ENCODE data around the gene FGGY.
"Not testable (repeated sequence)": the region's sequence is repeated elsewhere in the genome, so short reads cannot be mapped to it uniquely, and the experiment has no call there.

FGGY gene

DNA sequence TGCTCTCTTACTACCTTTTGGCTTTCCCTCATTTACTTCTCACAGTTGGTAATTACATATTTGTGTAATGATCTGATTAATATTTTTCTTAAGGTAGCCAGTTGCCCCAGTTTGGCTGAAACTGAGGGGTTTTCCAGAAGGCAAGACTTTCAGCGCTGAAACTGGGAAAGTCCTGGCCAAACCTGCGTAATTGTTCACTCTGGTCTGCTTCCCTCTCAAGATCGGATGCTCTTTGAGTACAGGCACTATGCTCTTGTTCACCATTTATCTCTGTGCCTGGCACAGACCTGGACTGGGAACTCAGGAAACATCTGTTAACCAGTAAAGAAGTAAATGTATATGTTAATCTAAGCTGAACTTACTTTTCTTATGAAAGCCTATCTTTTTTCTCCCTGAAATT is 308.3 kb downstream of the FGGY start:
- DNase-seq (ENCODE audit: extremely low read depth in 1 of 2, low read depth in 1 of 2) = no peak

DNA sequence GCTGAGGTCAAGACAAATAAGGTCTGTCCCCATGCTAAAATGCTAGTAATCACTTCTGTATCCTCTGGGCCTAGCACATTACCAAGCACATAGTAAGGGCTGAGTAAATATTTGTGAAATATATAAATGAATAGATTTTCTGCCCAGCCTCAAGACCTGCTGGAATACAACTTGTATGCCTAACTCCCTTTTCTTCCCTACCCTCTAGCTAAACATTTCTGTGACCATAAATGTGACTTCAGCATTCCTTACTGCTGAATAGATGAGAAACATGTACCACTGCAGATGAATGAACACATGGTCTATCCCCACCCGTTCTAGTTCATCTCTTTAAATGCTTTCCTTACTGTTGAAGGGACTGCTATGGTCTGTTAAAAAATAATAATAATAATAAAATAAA is 308.9 kb downstream of the FGGY start:
- no peak for DNase-seq (ENCODE audit: extremely low read depth in 1 of 2, low read depth in 1 of 2)

DNA sequence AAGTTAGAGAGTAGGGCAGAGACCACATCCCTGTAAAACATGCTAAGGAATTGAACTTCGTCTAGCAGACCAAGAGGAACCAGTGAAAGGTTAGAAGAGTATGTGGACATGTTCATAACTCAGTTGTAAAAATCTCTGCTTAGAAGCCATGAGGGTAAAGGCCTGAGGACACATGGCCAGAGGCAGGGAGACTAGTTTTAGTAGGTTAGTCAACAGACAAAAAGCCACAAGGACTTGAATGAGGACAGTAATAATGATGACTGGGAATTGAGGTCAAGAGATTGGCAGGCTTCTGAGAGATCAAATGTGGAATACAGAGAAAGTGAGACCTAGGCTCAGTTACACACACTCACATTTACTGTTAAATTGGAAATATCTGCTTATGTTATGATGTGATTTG is 312.4 kb downstream of the FGGY start:
- DNase-seq (ENCODE audit: extremely low read depth in 1 of 2, low read depth in 1 of 2) = no peak

DNA sequence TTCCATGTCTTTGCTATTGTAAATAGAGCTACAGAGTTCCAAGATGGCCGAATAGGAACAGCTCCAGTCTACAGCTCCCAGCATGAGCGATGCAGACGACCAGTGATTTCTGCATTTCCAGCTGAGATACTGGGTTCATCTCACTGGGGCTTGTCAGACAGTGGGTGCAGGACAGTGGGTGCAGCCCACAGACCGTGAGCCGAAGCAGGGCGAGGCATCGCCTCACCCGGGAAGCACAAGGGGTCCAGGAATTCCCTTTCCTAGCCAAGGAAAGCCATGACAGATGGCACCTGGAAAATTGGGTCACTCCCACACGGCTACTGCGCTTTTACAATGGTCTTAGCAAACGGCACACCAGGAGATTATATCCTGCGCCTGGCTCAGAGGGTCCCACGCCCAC is 313.6 kb downstream of the FGGY start:
- not testable (repeated sequence) for DNase-seq (ENCODE audit: extremely low read depth in 1 of 2, low read depth in 1 of 2)

DNA sequence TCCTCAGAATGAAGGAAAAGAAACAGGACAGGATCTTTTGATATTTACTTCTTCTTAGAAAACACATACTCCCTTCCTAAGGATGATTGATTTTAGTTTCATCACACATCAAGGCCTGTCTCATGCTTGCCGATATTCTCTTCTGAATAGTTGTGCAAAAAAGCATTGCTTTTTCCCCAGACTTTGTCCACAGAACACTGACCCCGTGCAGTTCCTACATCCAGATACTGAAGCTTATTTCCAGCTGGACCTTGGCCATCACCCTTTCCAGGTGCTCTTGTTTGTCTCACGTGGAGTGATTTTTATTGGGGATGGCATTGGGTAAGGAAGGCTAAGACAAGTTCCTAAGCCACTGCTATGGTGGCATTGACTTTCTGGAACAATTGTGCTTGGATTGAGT is 320.5 kb downstream of the FGGY start:
- no peak for DNase-seq (ENCODE audit: extremely low read depth in 1 of 2, low read depth in 1 of 2)

DNA sequence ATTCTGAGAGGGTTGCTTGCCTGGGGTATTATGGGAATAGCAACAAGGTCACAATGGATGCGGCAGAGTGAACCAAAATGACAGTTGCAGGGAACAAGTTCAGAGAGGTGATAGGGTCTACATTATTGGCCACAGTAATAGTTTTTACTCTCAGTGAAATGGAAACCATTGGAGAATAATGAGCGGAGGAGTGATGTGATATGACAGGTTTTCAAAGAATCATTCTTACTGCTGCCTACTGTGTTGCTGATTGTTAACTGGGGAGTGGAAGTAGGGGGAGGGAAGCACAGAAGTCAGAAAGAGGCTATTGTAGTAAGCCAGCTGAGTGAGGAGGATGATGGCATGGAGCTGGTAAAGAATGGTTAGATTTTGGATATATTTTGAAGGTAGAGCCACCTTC is 322.7 kb downstream of the FGGY start:
- DNase-seq (ENCODE audit: extremely low read depth in 1 of 2, low read depth in 1 of 2) = no peak

DNA sequence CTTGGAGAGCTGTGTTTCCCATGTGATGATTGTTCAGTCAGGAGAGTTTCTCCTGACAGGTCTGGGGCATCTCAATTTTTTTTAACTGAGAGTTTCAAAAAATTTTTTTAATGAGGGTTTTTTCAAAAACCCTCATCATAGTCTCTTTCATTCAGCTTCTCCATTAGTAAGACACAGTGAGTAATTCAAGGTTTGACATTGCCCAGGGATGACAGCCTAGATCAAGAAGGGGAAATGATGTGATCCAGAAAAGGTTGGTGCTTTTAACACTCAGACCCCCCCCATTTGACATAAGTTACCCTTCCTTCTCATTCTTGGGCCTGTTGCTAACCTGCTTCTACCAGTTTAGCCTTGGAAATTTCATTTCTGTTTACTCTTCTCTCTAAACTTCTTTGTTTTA is 328.5 kb downstream of the FGGY start:
- DNase-seq (ENCODE audit: extremely low read depth in 1 of 2, low read depth in 1 of 2) = no peak

DNA sequence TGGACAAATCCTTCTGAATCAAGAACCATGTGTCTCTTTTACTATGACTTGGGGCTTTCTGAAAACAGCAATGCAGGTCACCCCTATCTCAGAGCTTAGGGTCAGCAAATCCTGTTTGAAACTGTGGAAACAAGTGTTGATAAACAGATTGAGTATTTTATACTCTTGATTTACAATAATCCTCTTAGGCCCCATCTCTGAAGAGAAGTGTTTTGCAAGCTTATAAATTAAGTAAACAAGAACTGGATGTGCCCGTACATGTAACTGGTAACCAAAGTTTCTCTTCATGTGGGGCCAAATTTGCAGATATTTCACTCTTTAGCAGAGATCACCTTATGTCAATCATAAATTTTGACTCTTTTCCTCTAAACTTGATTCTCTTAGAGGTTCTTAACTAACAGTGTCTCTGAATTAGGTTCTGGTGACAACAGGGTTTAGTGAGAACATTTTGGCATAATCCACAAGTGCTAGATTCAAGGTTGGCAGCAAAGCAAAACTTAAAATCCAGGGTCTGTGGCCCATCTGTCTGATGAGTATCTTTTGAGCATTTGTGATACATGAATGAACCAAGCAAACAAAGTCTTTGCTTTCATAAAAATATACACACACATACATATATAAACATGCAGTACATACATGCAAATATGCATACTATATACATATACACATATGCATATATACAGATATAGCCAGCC is 334.8 kb downstream of the FGGY start:
- no peak for DNase-seq (ENCODE audit: extremely low read depth in 1 of 2, low read depth in 1 of 2)

DNA sequence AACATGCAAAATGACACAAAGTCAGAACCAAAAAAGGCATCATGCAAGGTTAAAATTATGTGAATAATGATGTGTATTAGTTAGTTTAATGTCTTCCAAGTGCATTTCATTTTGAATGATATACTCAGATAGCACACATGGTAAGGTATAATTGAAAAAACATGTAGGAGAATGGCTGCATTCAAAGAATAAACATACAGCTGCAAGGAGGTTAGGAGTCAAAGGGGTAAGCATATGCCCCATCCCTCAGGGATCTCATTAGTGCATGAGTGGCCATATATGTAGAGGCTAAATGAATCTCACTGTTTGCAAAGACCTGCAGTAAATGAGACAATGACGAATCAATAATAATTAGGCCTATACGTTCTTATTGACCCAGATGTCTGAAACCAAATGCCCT is 338.2 kb downstream of the FGGY start:
- no peak for DNase-seq (ENCODE audit: extremely low read depth in 1 of 2, low read depth in 1 of 2)

DNA sequence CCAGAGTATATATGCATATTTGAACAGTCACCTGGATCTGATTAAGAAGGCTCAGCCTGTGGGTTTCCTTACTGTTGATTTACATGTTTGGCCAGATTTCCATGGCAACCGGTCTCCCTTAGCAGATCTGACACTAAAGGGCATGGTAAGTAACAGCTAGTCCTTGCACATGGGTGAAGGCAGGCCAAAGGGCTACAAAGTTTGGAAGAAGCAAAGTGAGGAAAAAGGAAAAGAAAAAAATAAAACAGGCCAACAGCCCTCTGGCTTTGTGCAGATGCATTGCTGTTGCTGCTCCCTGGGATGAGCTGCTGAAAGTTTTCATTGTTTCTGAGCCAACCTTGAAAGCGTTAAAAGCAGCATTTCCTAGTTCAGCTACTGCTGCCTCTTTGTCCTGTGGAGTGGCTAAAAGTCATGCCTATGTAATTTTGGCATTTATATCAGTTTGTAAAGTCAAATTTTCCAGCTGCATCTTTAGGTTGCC is 341.4 kb downstream of the FGGY start:
- no peak for DNase-seq (ENCODE audit: extremely low read depth in 1 of 2, low read depth in 1 of 2)

DNA sequence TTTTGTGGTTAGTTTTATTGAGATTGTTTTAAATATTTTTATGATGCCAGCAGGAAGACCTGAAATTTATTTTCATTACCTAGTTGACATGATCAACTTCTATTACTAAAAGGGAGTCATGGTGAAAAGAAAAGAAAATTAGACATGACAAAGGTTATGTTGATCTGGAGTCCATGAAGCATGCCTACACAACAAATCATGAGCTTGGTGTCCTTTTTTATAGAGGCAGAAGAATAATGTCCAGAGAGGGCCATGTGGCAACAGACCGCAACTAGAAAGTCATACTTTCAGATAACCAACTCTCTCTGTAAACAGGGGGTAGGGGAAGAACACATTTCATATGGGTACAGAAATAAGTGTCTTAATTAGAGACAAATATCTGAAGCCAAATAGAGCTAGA is 342.4 kb downstream of the FGGY start:
- DNase-seq (ENCODE audit: extremely low read depth in 1 of 2, low read depth in 1 of 2) = no peak

DNA sequence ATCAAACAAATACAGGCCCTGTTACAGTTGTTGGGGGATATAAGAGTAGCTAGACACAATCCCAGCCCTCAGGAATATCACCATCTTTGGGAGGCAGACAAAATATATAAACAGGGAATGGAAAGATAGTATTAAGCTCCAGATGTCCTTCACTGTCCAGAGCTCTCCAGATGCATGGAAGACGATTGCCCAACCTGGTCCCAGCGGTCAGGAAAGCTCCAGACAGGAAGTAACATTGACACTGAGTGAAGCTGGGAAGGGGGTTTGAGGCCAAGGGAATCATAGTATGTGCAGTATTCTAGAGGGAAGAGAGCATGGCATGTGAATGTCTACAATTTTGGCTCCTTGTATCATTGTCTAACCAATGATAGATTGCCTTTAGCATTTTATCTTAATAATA is 344.0 kb downstream of the FGGY start:
- no peak for DNase-seq (ENCODE audit: extremely low read depth in 1 of 2, low read depth in 1 of 2)

DNA sequence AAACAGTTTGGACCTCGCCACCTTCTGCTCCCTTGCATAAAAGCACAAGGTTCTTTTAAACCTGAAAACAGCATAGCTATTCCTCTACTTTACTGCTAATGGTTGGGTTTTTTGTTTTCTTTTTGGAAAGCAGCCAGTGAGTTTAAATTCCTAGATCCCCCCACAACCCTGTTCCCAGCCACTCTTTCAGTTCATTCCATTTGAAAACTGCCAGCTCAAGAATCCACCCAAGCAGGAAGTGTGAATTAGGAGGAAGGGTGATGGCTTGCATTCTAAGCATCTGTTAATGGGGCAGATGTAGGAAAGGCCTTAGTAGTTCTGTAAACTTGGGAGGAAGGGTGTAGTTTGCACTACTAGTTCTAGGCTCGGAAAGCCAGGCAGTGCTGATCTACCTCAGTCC is 344.9 kb downstream of the FGGY start:
- DNase-seq (ENCODE audit: extremely low read depth in 1 of 2, low read depth in 1 of 2) = no peak

DNA sequence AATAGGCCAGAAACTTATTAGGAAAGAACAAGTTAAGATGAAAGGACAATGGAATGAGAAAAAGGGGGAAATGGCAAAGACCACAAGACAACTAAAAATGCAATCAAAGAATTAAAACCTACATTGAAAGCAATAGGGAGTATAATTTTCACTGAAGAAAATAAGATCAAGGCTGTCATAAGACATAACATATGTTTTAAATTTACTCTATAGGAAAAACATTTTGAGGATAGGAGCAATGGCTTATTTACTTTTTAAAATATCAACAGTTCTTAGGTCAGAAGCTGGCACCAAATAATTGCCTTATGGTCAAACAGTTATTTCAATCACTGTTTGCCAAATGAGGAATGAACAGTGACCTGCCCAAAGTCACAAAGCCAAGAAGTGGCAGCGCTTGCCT is 346.6 kb downstream of the FGGY start:
- no peak for DNase-seq (ENCODE audit: extremely low read depth in 1 of 2, low read depth in 1 of 2)

DNA sequence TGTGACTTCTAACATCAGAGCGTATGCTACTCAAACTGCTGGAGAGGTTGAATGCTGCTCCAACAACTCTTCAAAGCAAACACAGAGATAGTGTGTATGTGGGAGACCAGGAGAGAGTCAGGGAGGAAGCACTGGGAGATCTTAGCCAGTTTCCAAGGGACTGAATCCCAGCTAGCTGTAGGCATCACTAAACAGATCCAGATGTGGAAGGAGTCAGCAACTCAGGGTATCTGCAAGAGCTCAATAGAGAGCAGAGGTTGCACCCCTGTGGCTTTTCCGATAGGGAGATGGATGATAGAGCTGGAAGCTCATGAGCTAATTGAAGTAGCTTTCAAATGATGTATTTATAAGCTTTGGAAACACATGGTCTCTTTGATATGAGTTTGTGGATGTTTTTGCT is 349.0 kb downstream of the FGGY start:
- no peak for DNase-seq (ENCODE audit: extremely low read depth in 1 of 2, low read depth in 1 of 2)

DNA sequence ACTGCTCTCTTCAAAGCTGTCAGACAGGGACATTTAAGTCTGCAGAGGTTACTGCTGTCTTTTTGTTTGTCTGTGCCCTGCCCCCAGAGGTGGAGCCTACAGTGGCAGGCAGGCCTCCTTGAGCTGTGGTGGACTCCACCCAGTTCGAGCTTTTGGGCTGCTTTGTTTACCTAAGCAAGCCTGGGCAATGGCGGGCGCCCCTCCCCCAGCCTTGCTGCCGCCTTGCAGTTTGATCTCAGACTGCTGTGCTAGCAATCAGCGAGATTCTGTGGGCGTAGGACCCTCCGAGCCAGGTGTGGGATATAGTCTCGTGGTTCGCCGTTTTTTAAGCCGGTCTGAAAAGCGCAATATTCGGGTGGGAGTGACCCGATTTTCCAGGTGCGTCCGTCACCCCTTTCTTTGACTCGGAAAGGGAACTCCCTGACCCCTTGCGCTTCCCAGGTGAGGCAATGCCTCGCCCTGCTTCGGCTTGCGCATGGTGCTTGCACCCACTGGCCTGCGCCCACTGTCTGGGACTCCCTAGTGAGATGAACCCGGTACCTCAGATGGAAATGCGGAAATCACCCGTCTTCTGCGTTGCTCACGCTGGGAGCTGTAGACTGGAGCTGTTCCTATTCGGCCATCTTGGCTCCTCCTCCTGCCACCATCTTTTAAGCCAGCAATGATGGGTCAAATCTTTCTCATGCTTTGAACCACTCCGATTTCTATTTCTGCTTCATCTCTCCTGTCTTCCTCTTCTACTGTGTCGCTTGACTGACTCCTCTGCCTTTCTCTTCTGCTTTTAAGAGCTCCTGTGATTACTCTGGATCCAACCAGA is 356.5 kb downstream of the FGGY start:
- not testable (repeated sequence) for DNase-seq (ENCODE audit: extremely low read depth in 1 of 2, low read depth in 1 of 2)

DNA sequence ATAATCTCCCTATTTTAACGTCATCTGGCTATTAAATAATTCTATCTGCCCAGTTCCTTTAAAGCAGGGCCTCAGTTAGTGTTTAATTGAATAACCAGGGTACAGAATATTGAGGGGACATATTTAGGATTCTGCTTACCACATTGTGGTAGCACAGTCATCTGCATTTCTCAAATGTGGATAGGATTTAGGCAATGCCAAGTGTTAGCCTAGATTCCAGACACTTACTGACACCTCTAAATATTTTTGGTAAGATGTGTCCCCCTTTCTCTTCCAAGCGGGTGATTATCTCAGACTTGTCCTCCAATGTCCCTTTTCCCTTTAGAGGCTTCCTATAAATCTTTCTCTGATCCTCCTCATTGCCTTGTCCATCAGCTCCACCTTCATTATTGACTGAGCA is 357.1 kb downstream of the FGGY start:
- DNase-seq (ENCODE audit: extremely low read depth in 1 of 2, low read depth in 1 of 2) = no peak

DNA sequence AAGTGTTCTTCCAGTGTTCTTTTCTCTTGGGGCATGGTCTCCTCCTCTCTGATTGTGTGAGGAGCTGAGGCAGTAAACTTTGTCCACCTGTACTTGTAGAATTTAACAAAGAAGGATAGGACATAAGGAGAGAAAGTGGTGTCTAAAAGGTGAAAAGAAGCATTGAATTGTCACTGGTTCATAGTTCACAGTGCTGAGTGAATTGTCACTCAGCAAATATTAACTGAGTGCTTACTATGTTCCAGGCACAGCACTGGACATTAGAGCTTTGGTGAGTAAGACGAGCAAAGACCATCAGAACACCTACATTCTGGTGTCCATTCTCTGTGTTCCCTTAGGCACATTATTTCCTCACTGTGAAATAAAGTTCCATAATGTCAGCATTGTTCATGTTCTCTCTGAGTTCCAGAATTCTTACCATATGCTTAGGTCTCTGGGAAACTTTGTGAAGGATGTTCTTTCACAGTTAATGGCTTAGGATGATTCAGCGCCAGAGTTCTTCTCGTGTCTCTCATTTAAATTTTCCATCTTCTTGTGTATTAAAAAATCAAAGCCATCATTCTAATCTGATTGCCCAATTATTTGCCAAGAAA is 361.1 kb downstream of the FGGY start:
- no peak for DNase-seq (ENCODE audit: extremely low read depth in 1 of 2, low read depth in 1 of 2)

DNA sequence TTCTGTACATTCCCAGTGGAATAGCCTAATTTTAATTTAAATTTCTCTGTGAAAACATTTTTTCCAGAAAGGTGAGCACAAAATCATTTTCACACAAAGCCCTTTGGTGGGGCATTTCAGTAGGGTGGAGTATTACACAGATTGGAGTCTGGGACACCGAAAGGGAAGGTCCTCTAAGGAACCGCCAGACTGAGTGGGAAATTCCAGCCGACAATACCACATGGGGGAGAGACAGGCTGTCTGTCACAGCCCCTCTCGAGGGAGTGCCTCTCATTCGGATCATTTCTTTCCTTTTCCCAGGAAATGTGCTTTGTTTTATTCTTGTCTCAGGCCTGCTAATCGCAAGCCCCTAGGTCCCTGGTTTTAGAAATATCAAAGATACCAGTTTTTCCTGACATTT is 367.3 kb downstream of the FGGY start:
- DNase-seq (ENCODE audit: extremely low read depth in 1 of 2, low read depth in 1 of 2) = no peak

DNA sequence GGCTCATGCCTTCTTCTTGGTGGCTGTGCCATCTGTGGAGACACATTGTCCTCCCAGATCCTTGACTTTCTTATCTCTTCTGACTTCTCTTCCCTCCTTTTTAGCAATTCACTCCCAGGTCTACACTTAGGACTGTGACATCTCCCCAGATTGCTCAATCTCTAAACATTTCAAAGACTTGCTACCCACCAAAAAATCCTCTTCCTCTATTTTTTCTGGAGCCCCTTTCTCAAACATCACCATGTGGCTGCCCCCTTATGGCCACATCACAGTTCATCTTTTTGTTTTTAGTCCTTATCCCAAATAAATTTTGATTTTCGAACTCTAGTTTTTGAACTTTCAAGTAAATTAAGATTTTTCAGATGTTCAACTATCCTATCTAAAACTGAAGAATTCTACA is 369.2 kb downstream of the FGGY start:
- no peak for DNase-seq (ENCODE audit: extremely low read depth in 1 of 2, low read depth in 1 of 2)

DNA sequence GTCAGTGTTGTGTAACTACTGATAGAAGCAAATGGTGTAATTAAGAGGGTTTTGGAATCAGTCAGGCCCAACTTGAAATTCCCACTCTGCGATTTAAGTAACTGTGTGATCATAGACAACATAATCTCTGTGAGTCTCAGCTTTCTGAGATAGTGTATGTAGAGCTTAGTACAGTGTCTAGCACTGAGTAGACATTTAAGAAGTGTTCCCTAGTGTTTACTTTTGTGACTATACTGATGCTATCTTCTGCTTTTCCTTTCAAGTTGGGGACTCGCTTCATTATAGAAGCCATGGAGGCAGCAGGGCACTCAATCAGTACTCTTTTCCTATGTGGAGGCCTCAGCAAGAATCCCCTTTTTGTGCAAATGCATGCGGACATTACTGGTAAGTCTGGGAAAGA is 370.1 kb downstream of the FGGY start:
- DNase-seq (ENCODE audit: extremely low read depth in 1 of 2, low read depth in 1 of 2) = no peak

DNA sequence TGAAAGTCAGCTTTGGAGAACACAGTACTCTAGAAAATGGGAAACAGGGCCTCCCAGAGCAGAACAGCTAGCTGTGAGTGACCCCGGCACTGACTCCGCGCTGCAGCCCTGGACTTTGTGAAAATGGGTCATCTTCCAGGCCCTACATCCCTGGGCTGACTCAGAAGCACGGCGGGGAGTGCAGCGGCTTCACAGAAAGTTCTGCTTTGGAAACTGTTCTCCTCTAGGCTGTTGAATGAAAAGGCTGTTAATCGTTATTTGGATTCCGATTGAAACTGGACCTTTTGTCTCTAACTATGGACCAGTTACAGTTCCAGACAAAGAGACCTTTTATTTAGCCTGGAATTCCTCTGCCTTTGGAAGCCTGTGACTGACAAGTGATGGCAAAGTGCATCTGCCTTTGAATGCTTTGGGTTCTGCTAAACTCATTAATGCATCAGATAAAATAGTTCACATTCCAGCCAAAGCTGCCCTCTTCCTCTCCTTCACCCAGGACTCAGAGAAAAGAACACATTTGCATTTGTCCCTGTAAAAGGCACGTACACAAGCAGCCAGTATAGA is 372.9 kb downstream of the FGGY start:
- DNase-seq (ENCODE audit: extremely low read depth in 1 of 2, low read depth in 1 of 2) = no peak

All from activated CD8-positive, alpha-beta memory T cell treated with anti-CD3 and anti-CD28 coated beads for 1 hour (primary cell).